Neural cell (in vitro differentiated cells): ENCODE data around the gene SETD2. TPM values are rescaled to one million over a fixed set of nuclear protein-coding genes. Genes with fewer than 3 reads are reported as not detected.

Experiments used
- H2AFZ ChIP-seq: fragments of 200-600, 300-800 bp; sonication (generic), shearing (Covaris generic); 2 replicates; pipeline ENCODE4 v1.6.0; 2014; ENCODE audit warnings: low read depth, mild to moderate bottlenecking, antibody characterized with exemption, low read length, moderate library complexity
- H3F3A ChIP-seq: fragments of 200-600 bp; shearing (Covaris generic); 2 replicates; pipeline ENCODE4 v1.6.1; 2016; ENCODE audit warnings: mild to moderate bottlenecking, moderate library complexity, mixed read lengths, antibody characterized with exemption, low read length; ENCODE audit not compliant: insufficient read depth, poor library complexity, severe bottlenecking
- H3K27ac ChIP-seq: fragments of 200-600, 300-800 bp; sonication (generic), shearing (Covaris generic); 2 replicates; pipeline ENCODE4 v1.5.1; 2014; ENCODE audit warnings: mild to moderate bottlenecking, low read length, moderate library complexity
- H3K27me3 ChIP-seq: fragments of 300-800, 200-600 bp; sonication (generic), shearing (Covaris generic); 2 replicates; pipeline ENCODE4 v1.6.0; 2014; ENCODE audit warnings: mild to moderate bottlenecking, low read depth, low read length, moderate library complexity; ENCODE audit not compliant: insufficient read depth
- H3K36me3 ChIP-seq: fragments of 300-800, 200-600 bp; sonication (generic), shearing (Covaris generic); 2 replicates; pipeline ENCODE4 v1.5.1; 2014; ENCODE audit warnings: mild to moderate bottlenecking, antibody characterized with exemption, low read length, moderate library complexity; ENCODE audit not compliant: insufficient read depth
- H3K4me2 ChIP-seq: fragments of 300-800, 200-600 bp; sonication (generic), shearing (Covaris generic); 2 replicates; pipeline ENCODE4 v1.6.0; 2014; ENCODE audit warnings: mild to moderate bottlenecking, low read length
- H3K4me3 ChIP-seq: fragments of 300-800, 200-600 bp; sonication (generic), shearing (Covaris generic); 2 replicates; pipeline ENCODE4 v1.5.1; 2014; ENCODE audit warnings: mild to moderate bottlenecking, low read length, moderate library complexity
- H3K79me2 ChIP-seq: fragments of 200-600 bp; shearing (Covaris generic); replicated peaks from 2 replicates; pipeline ENCODE4 v1.6.0; 2014; ENCODE audit warnings: mild to moderate bottlenecking, low read length, moderate library complexity; ENCODE audit not compliant: insufficient read depth
- H3K9ac ChIP-seq: fragments of 300-800, 200-600 bp; sonication (generic), shearing (Covaris generic); 2 replicates; pipeline ENCODE4 v1.6.1; 2016; ENCODE audit warnings: mild to moderate bottlenecking, low read length, mixed read lengths
- H3K9me2 ChIP-seq: fragments of 200-600 bp; shearing (Covaris generic); 2 replicates; pipeline ENCODE4 v1.6.1; 2016; ENCODE audit warnings: mild to moderate bottlenecking, low read length, mixed read lengths; ENCODE audit not compliant: insufficient read depth
- H3K9me3 ChIP-seq: fragments of 200-600, 300-800 bp; sonication (generic), shearing (Covaris generic); 2 replicates; pipeline ENCODE4 v1.6.1; 2016; ENCODE audit warnings: mild to moderate bottlenecking, mixed run types, low read length, moderate library complexity, mixed read lengths
- H4K20me1 ChIP-seq: fragments of 200-600 bp; shearing (Covaris generic); 2 replicates; pipeline ENCODE4 v1.6.1; 2016; ENCODE audit warnings: mild to moderate bottlenecking, mixed run types; ENCODE audit not compliant: insufficient read depth
- CTCF ChIP-seq: fragments of 450-650 bp; IDR thresholded peaks from 2 replicates; pipeline ENCODE4 v1.5.1; 2014; ENCODE audit warnings: antibody characterized with exemption, mild to moderate bottlenecking, moderate library complexity; ENCODE audit not compliant: poor library complexity, severe bottlenecking
- EP300 ChIP-seq: fragments of 450-650 bp; conservative IDR thresholded peaks from 2 replicates; pipeline ENCODE4 v1.6.1; 2014; ENCODE audit warnings: antibody characterized with exemption, mild to moderate bottlenecking, moderate library complexity; ENCODE audit not compliant: poor library complexity, severe bottlenecking
- EZH2 ChIP-seq: fragments of 200-600, 300-800 bp; shearing (Covaris generic), sonication (generic); IDR thresholded peaks from 2 replicates; pipeline ENCODE4 v1.6.1; 2014; ENCODE audit warnings: antibody characterized with exemption, low read length, borderline replicate concordance, mild to moderate bottlenecking; ENCODE audit not compliant: insufficient read depth, poor library complexity, severe bottlenecking
- MXI1 ChIP-seq: fragments of 450-650 bp; conservative IDR thresholded peaks from 2 replicates; pipeline ENCODE4 v1.6.1; 2014; ENCODE audit warnings: antibody characterized with exemption, mild to moderate bottlenecking; ENCODE audit not compliant: poor library complexity, severe bottlenecking
- POLR2AphosphoS5 ChIP-seq: IDR thresholded peaks from 2 replicates; pipeline ENCODE4 v1.6.1; 2012
- RAD21 ChIP-seq: fragments of 450-650 bp; conservative IDR thresholded peaks from 2 replicates; pipeline ENCODE4 v1.6.1; 2014; ENCODE audit warnings: antibody characterized with exemption, mild to moderate bottlenecking, moderate library complexity
- SMC3 ChIP-seq: fragments of 450-650 bp; conservative IDR thresholded peaks from 2 replicates; pipeline ENCODE4 v1.6.1; 2014; ENCODE audit warnings: antibody characterized with exemption, mild to moderate bottlenecking, moderate library complexity; ENCODE audit not compliant: poor library complexity
- polyA plus RNA-seq: library from polyadenylated mRNA; depleted of rRNA; stranded (reverse); fragments of >200 nt; gene quantifications from 2 replicates; pipeline ENCODE4 v1.2.3, GENCODE V29; 2014
- TF ChIP-seq, protein P1 (sequence below): IDR thresholded peaks from 2 replicates; pipeline ENCODE4 v1.6.1; 2012; ENCODE audit warnings: borderline replicate concordance

SETD2 gene
- polyA plus RNA-seq, 1 donor from 2014 or later: 18.4 TPM

- Histone ChIP-seq H3K9ac (no peak overlapping the region), H3K27me3 (no peaks in the 10 kb centered on the region), H4K20me1 (no peaks in the 10 kb centered on the region), H3K4me3 (no peak overlapping the region), H3K4me2 (no peak overlapping the region), H3F3A (no peaks in the 10 kb centered on the region), H3K79me2 (no peaks in the 10 kb centered on the region), H2AFZ (no peak overlapping the region), H3K27ac (no peak overlapping the region), H3K36me3 (no peaks in the 10 kb centered on the region), H3K9me2 (no peaks in the 10 kb centered on the region), H3K9me3 (no peaks in the 10 kb centered on the region)
- no peak for TF ChIP-seq MXI1
- TF ChIP-seq EZH2: no peak
- no peak for TF ChIP-seq POLR2AphosphoS5
- no peak for TF ChIP-seq RAD21
- TF ChIP-seq EP300: no peak
- no peak for TF ChIP-seq SMC3
- no peak for TF ChIP-seq CTCF
- TF ChIP-seq, protein P1, sequence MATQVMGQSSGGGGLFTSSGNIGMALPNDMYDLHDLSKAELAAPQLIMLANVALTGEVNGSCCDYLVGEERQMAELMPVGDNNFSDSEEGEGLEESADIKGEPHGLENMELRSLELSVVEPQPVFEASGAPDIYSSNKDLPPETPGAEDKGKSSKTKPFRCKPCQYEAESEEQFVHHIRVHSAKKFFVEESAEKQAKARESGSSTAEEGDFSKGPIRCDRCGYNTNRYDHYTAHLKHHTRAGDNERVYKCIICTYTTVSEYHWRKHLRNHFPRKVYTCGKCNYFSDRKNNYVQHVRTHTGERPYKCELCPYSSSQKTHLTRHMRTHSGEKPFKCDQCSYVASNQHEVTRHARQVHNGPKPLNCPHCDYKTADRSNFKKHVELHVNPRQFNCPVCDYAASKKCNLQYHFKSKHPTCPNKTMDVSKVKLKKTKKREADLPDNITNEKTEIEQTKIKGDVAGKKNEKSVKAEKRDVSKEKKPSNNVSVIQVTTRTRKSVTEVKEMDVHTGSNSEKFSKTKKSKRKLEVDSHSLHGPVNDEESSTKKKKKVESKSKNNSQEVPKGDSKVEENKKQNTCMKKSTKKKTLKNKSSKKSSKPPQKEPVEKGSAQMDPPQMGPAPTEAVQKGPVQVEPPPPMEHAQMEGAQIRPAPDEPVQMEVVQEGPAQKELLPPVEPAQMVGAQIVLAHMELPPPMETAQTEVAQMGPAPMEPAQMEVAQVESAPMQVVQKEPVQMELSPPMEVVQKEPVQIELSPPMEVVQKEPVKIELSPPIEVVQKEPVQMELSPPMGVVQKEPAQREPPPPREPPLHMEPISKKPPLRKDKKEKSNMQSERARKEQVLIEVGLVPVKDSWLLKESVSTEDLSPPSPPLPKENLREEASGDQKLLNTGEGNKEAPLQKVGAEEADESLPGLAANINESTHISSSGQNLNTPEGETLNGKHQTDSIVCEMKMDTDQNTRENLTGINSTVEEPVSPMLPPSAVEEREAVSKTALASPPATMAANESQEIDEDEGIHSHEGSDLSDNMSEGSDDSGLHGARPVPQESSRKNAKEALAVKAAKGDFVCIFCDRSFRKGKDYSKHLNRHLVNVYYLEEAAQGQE: no peak
Observed at GRCh38 chr3:47202542-47202941, 38.6 kb upstream of the SETD2 start.

- H3K4me2 ChIP-seq: no peak overlapping the region
- no peaks in the 10 kb centered on the region for H4K20me1 ChIP-seq
- H2AFZ ChIP-seq: no peak overlapping the region
- H3K9ac ChIP-seq: no peak overlapping the region
- no peaks in the 10 kb centered on the region for H3K79me2 ChIP-seq
- no peak overlapping the region for H3K4me3 ChIP-seq
- TF ChIP-seq CTCF (no peak), EZH2 (no peak), MXI1 (no peak), POLR2AphosphoS5 (no peak)
- TF ChIP-seq, protein P1: no peak
- no peaks in the 10 kb centered on the region for H3K27me3 ChIP-seq
- H3F3A ChIP-seq: no peaks in the 10 kb centered on the region
- no peaks in the 10 kb centered on the region for H3K9me2 ChIP-seq
- H3K9me3 ChIP-seq: no peaks in the 10 kb centered on the region
- H3K27ac ChIP-seq: no peak overlapping the region
- H3K36me3 ChIP-seq: no peaks in the 10 kb centered on the region
Observed at GRCh38 chr3:47197287-47197686, 33.4 kb upstream of the SETD2 start.
